ENCODE results near the gene MAGI1.

The MAGI1 gene

DNA sequence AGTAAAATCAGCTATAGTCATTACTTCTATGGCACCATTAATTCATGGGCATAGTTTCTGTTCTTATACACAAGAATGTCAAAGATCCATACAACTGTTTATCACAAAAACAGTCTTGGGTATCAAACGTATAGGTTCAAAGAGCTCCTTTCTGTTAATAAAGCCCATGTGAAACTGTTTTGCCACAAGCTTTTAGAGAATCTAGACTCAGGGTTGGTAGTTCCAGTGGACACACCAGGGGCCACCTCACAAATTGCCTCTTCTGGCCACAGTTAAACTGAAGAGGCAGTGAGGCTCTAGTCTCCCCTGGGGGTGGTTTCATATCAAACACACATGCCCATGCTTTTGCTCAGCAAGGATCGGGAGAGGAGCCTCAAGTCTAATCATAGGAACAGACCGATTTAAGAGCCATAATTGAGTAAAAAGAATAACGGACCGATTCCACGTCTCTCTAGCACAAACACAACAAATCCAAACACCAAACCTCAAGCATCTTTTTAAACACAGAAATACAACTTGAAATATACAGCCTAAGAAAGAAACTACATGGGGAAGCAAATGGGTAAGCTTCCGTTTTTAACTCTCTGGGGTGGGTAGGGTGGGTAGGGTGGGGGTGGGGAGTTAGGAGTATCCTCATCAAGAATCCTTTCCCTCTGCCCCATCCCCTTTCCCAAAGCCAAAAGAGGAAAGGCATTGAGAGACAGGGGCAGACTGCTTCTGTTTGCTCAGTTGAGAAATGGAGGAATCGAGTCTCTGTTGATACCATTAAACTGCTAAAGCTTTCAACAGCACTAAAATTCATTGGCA is 443.3 kb downstream of the MAGI1 start:
- TF ChIP-seq ISL1 (CRISPR knock-in tag; IDR thresholded peaks at IDR 0.05) (no peak), ZNF70 (CRISPR knock-in tag; IDR thresholded peaks at IDR 0.05) (no peak), RARB (CRISPR knock-in tag; IDR thresholded peaks at IDR 0.05) (no peak), ZFP3 (CRISPR knock-in tag; IDR thresholded peaks at IDR 0.05) (no peak), OSR1 (CRISPR knock-in tag; IDR thresholded peaks at IDR 0.05) (no peak), ZNF565 (CRISPR knock-in tag; conservative IDR thresholded peaks at IDR 0.05; ENCODE audit: low read depth) (no peak)
- TF ChIP-seq, protein P1, sequence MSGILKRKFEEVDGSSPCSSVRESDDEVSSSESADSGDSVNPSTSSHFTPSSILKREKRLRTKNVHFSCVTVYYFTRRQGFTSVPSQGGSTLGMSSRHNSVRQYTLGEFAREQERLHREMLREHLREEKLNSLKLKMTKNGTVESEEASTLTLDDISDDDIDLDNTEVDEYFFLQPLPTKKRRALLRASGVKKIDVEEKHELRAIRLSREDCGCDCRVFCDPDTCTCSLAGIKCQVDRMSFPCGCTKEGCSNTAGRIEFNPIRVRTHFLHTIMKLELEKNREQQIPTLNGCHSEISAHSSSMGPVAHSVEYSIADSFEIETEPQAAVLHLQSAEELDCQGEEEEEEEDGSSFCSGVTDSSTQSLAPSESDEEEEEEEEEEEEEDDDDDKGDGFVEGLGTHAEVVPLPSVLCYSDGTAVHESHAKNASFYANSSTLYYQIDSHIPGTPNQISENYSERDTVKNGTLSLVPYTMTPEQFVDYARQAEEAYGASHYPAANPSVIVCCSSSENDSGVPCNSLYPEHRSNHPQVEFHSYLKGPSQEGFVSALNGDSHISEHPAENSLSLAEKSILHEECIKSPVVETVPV (CRISPR knock-in tag; IDR thresholded peaks at IDR 0.05), result no peak
- ATAC-seq, result no peak

GRCh38 chr3:65593780-65594752 is 444.7 kb downstream of the MAGI1 start:
- no peak for TF ChIP-seq CSDC2 (CRISPR knock-in tag; IDR thresholded peaks at IDR 0.05)
- TF ChIP-seq, protein P2, sequence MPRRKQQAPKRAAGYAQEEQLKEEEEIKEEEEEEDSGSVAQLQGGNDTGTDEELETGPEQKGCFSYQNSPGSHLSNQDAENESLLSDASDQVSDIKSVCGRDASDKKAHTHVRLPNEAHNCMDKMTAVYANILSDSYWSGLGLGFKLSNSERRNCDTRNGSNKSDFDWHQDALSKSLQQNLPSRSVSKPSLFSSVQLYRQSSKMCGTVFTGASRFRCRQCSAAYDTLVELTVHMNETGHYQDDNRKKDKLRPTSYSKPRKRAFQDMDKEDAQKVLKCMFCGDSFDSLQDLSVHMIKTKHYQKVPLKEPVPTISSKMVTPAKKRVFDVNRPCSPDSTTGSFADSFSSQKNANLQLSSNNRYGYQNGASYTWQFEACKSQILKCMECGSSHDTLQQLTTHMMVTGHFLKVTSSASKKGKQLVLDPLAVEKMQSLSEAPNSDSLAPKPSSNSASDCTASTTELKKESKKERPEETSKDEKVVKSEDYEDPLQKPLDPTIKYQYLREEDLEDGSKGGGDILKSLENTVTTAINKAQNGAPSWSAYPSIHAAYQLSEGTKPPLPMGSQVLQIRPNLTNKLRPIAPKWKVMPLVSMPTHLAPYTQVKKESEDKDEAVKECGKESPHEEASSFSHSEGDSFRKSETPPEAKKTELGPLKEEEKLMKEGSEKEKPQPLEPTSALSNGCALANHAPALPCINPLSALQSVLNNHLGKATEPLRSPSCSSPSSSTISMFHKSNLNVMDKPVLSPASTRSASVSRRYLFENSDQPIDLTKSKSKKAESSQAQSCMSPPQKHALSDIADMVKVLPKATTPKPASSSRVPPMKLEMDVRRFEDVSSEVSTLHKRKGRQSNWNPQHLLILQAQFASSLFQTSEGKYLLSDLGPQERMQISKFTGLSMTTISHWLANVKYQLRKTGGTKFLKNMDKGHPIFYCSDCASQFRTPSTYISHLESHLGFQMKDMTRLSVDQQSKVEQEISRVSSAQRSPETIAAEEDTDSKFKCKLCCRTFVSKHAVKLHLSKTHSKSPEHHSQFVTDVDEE (CRISPR knock-in tag; IDR thresholded peaks at IDR 0.05), result 0 out of 2 replicates have a peak, but pooled peaks have one; percentile 30
- no peak for TF ChIP-seq ZFP3 (CRISPR knock-in tag; IDR thresholded peaks at IDR 0.05)
- no peak for ATAC-seq

DNA sequence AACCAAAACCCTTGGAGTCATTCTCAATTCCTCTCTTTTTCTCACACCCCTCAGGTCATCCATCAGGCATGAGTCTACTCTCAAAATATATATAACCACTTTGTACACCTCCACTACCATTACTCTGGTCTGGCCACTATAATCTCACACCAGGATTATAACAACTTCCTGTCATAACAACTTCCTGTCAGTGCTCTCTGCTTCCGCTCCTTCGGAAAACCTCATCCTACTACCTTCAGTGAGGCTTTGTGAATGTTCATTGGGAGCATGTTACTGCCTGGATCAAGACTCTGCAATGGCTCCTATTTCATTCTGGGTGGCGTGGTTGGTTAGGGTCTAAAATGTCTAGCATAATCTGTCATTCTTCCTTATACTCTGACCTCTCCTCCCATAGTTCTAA is 447.4 kb downstream of the MAGI1 start:
- TF ChIP-seq TOX (CRISPR knock-in tag; IDR thresholded peaks at IDR 0.05; ENCODE audit: borderline replicate concordance) (no peak), CSDC2 (CRISPR knock-in tag; IDR thresholded peaks at IDR 0.05) (no peak), ISL1 (CRISPR knock-in tag; IDR thresholded peaks at IDR 0.05) (no peak), BACH2 (CRISPR knock-in tag; IDR thresholded peaks at IDR 0.05; ENCODE audit: borderline replicate concordance) (no peak), ESRRG (CRISPR knock-in tag; IDR thresholded peaks at IDR 0.05) (no peak), ZFP3 (CRISPR knock-in tag; IDR thresholded peaks at IDR 0.05) (no peak), OSR1 (CRISPR knock-in tag; IDR thresholded peaks at IDR 0.05) (no peak), ZC3H10 (CRISPR knock-in tag; IDR thresholded peaks at IDR 0.05) (no peak), RARB (CRISPR knock-in tag; IDR thresholded peaks at IDR 0.05) (no peak), ZNF565 (CRISPR knock-in tag; conservative IDR thresholded peaks at IDR 0.05; ENCODE audit: low read depth) (no peak), ZNF8 (CRISPR knock-in tag; IDR thresholded peaks at IDR 0.05) (no peak), ARNTL (CRISPR knock-in tag; IDR thresholded peaks at IDR 0.05; ENCODE audit: borderline replicate concordance, low read depth) (no peak)
- TF ChIP-seq, protein P1 (CRISPR knock-in tag; IDR thresholded peaks at IDR 0.05), result no peak
- TF ChIP-seq, protein P3, sequence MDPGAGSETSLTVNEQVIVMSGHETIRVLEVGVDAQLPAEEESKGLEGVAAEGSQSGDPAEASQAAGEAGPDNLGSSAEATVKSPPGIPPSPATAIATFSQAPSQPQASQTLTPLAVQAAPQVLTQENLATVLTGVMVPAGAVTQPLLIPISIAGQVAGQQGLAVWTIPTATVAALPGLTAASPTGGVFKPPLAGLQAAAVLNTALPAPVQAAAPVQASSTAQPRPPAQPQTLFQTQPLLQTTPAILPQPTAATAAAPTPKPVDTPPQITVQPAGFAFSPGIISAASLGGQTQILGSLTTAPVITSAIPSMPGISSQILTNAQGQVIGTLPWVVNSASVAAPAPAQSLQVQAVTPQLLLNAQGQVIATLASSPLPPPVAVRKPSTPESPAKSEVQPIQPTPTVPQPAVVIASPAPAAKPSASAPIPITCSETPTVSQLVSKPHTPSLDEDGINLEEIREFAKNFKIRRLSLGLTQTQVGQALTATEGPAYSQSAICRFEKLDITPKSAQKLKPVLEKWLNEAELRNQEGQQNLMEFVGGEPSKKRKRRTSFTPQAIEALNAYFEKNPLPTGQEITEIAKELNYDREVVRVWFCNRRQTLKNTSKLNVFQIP (CRISPR knock-in tag; IDR thresholded peaks at IDR 0.05; ENCODE audit: borderline replicate concordance, low read depth), result no peak
- TF ChIP-seq, protein P4, sequence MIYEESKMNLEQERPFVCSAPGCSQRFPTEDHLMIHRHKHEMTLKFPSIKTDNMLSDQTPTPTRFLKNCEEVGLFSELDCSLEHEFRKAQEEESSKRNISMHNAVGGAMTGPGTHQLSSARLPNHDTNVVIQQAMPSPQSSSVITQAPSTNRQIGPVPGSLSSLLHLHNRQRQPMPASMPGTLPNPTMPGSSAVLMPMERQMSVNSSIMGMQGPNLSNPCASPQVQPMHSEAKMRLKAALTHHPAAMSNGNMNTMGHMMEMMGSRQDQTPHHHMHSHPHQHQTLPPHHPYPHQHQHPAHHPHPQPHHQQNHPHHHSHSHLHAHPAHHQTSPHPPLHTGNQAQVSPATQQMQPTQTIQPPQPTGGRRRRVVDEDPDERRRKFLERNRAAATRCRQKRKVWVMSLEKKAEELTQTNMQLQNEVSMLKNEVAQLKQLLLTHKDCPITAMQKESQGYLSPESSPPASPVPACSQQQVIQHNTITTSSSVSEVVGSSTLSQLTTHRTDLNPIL (CRISPR knock-in tag; IDR thresholded peaks at IDR 0.05; ENCODE audit: low read depth), result no peak
- TF ChIP-seq, protein P2 (CRISPR knock-in tag; IDR thresholded peaks at IDR 0.05), result no peak
- TF ChIP-seq, protein P5, sequence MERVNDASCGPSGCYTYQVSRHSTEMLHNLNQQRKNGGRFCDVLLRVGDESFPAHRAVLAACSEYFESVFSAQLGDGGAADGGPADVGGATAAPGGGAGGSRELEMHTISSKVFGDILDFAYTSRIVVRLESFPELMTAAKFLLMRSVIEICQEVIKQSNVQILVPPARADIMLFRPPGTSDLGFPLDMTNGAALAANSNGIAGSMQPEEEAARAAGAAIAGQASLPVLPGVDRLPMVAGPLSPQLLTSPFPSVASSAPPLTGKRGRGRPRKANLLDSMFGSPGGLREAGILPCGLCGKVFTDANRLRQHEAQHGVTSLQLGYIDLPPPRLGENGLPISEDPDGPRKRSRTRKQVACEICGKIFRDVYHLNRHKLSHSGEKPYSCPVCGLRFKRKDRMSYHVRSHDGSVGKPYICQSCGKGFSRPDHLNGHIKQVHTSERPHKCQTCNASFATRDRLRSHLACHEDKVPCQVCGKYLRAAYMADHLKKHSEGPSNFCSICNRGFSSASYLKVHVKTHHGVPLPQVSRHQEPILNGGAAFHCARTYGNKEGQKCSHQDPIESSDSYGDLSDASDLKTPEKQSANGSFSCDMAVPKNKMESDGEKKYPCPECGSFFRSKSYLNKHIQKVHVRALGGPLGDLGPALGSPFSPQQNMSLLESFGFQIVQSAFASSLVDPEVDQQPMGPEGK (CRISPR knock-in tag; IDR thresholded peaks at IDR 0.05; ENCODE audit: borderline replicate concordance), result no peak
- no peak for ATAC-seq
